ENCODE results near the gene C17orf107.

Gene C17orf107

DNA sequence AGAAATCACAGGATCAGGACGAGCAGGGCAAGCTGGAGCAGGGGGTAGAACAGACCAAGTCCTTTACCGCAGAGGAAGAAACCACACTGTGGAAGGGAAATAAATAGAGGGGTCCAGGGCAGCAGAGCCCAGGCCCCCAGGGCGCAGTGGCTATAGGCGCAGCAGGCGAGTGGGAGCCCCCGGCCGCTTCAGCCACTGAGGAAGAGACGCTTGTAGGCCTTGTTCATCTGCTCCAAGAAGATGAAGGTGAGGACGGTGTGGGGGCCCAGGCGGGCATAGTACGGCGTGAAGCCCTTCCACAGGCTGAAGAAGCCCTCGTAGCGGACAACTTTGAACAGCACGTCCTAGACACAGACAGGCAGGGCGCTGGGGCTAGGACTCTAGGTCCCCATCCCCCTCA lies 38.2 kb downstream of the C17orf107 start:
- no peak for FAIRE-seq

DNA sequence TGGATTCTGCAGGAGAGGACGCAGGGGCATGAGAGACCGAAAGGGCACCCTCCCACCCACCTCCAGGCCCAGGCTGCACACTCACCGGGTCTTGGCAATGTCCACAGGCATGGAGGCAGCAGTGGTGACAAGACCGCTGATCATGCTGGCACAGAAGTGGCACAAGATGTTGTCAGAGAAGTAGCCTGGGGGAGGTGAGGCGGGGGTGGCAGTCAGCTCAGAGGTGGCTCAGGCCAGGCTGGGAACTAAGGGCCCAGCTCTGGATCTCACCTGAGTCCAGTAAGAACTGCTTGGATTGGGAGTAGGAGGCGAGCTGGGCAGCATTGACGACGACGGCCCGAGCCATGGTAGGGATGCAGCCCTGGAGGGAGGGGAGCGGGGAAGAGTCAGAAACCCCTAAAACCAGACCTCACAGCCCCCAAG lies 38.7 kb downstream of the C17orf107 start:
- FAIRE-seq, result no peak

DNA sequence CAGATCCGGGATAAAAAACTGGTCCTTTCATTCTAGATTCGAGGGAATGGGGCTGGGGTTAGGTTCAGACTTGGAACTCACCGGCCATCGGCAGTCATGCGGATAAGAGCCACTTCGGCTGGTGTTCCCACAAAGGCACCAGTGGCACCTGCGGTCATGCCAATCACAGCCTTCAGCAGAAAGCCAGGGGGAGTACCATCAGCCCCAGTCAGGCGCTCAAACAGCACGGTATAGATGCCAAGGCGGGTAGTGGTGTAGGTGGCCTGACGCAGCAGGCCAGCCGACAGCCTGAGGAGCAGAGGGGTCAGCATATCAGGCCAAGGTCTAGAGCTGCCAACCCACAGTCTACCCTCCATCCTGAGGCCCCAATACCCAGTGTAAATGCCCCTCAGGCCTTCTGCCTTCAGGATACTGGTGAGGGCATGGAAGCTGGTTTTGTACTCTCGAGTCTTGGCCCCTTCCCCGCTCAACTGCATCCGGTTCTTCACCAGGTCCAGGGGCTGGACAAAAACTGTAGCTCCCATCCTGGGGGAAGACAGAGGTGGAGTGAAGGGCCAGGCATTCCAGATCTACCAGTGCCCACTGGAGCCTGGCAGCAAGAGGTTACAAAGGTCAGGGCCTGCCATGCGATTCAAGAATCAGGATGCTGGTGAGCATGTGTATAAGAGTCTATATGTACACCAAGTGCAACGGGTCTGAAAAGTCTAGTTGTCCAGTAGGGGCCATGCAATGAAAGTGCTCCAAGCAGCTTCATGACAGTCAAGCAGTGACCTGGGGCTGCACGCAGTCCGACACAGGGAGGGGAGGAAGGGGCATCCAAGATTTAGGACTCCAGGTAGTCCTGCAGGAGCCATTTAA lies 39.6 kb downstream of the C17orf107 start:
- no peak for FAIRE-seq

DNA sequence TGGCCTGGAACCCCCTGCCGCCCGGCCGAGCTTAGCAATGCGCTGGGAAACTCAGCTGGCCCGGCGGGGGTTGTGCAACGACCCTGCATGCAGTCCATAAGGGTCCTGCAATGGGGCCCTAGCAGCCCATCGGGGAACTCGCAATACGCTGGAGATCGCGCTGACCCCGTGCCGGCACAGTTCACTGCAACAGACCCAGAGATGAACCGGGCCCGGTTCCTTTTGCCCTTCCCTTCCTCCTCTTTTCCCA lies 40.1 kb downstream of the C17orf107 start:
- FAIRE-seq, result no peak

DNA sequence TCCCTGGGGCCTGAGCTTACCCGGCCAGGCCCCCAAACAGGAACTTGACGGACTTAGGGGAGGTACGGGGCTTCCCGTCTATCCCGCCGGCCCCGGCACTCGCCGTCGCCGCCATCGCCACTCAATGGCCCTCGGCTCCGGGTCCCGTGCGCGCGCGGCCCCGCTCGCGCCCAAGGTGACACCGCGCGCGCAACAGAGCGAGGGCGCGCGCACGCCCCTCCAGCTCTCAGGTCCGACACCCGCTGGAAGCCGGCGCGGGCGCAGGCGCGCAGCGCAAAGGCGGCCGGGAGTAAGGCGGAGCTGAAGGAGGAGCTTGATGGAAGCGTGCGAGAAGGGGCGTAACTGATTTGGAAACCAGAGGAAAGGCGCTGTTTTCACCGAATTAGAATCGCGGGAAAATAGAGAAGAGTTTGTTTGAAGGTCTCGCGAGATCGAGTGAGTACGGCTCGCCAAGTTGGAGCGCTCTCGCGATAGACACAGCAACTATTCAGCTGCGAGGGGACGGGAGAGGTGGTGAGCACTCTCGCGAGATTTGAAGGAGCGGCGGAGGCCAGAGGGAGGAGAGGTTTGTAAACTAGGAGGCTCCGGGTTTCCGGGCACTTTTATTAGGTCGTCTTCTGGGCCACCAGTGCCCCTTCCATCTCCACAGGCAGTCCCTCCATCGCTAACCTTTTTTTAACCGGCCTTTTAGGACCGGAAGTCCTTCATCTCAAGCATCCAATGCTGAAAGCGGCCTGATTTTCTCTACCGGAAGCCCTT lies 40.6 kb downstream of the C17orf107 start, which contains the start of the genes RNF167 and SLC25A11:
TSS of gene RNF167 (plus strand) at position 473 of the 759 bp plus-strand sequence. CDS start 642 bp downstream, outside the sequence.
TSS of gene SLC25A11 (minus strand) at position 251 of the 759 bp plus-strand sequence. CDS start at position 115, 136 bp downstream.
- FAIRE-seq, result peak; percentile 98

DNA sequence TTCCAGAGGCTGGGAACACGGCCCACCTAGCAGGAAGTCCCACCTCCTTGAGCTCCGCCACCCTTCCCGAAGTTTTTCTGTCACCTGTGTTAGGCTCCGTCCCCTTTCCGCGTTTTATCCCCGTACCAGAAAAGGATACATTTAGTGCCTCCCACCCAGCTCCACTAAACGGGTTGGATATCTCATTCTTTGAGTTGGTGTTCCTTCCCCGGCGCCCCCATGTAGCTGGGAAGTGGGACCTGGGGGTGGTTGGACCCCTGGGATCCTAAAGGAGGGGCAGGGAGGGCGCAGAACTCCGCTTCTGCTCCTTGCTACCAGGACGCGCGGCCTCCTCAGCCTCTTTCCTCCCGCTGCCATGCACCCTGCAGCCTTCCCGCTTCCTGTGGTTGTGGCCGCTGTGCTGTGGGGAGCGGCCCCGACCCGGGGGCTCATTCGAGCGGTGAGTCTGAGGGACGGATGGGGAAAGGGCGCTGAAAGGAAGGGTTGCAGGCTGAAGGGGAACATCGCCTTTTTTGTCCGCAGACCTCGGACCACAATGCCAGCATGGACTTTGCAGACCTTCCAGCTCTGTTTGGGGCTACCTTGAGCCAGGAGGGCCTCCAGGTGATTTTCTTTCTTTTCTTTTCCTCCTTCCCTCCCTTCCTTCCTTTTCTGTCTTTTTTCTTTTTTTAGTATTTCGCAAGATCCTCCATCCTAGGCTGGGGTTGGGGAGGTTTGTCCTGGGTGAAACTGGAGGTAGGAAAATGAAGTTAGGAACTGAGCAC lies 41.4 kb downstream of the C17orf107 start:
- no peak for FAIRE-seq

DNA sequence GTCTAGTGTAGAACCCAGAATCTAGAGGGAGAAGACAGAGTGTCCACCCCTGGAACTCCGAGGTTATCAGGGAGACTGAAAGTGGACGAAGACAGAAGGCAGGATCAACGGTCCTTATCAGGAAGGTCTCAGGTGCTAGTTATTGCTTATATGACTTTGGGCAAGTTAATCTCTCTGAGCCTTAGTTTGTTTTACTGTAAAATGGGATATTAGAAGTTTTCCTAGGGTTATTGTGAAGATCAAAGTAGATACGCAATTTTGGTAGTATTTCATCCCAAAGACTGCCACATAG lies 41.9 kb downstream of the C17orf107 start:
- no peak for FAIRE-seq

DNA sequence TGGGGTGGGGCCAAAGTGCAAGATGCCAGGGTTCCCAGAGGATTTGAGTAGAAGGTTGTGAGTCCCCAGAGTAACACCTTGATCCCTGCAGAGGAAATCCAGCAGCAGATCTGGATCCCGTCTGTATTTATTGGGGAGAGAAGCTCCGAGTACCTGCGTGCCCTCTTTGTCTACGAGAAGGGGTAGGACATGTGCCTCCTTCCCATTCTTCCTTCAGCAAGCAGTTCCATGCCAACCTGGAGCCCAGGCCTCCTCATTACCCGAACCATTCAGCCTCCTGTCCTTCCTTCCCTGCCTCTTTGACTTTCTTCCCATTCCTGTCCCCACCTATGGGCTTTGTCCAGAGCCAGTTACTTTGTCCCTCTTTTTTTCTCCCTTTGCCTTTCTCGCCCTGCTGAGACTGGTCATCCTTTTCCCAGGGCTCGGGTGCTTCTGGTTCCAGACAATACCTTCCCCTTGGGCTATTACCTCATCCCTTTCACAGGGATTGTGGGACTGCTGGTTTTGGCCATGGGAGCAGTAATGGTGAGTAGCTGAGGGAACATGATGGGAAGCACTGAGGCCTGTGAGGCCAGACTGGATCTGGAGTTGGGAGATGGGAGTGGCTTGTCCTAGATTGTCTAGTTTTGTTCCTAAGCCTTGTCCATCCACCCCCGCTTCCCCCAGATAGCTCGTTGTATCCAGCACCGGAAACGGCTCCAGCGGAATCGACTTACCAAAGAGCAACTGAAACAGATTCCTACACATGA lies 43.6 kb downstream of the C17orf107 start:
- no peak for FAIRE-seq

DNA sequence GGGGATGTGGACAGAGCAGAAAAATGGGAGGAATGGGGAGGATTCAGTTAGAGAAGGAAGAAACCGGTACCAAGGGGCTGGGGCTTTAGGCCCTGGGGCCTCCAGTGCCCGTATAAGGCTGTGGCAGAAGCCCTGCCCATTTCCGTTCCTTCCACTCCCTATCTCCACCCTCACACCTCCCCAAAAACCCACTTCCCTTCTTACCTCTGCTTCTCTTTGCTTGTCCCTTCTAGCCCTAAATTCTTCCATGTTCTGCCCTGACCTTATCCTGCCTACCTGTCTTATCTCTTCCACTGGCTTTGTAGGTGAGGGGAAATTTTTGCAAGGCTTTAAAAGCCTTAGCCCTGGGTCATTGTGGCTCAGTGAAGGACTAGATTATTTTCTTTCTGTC lies 44.8 kb downstream of the C17orf107 start:
- FAIRE-seq, result no peak

DNA sequence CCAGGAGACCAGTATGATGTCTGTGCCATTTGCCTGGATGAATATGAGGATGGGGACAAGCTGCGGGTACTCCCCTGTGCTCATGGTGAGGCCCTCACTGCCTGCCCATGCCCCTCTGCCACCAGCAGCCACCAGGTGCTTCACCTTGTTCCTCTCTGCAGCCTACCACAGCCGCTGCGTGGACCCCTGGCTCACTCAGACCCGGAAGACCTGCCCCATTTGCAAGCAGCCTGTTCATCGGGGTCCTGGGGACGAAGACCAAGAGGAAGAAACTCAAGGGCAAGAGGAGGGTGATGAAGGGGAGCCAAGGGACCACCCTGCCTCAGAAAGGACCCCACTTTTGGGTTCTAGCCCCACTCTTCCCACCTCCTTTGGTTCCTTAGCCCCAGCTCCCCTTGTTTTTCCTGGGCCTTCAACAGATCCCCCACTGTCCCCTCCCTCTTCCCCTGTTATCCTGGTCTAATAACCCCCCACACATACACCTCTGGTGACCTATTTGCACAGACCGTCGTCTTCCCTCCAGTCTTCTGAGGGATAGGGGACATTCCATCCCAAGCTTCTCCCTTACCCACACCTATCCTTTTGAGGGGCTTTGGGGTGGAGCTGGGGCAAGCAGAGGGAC lies 45.3 kb downstream of the C17orf107 start:
- no peak for FAIRE-seq

DNA sequence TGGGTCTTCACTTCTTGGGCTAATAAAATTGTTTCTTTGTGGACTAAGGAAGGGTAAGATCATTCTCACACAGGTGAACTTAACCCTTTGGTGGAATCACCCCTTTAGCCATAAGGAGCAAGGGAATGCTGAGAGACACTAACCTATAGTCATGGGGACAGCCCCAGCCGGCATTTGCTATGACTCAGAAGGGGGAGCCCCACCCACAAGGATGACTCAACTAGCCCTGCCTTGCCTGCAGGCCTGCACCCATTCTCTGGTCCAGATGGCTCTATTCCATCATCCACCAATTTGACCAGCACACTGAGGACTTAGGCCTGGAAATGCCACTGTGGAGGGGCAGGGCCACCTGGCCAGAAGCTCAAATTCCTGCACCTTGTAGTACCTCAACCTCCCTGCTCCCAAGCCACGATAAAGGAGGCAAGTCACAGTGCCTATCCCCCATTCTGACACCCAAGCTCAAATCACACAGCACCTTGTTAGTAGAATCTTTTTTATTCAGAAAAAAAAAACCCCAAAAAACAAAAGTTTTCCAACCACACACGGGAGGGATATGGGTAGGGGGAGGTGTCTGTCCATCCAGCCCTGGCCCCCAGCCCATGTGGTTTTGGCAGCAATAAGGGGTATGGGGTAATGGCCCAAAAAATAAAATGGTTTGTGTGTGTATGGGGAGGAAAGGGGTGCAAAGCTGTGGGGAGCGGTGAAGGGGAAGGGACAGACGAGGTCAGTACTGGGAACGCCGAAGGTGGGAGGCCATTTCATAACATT lies 46.0 kb downstream of the C17orf107 start:
- FAIRE-seq, result peak; percentile 89

DNA sequence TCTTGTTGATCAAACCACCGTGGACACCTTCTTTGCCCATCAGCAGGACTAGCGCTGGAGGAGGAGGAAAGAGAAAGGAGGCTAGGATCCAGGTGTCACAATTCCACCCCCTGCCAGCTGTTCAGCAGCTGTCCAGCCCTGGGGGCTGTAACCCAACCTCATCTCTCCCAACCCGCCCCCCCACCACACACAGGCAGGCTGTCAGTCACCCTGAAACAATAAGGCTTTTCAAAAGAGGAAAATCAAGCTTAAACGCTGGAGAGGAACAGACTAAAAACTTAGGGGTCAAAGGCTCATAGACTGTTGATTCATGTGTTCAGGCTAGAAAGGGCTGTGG lies 46.6 kb downstream of the C17orf107 start:
- FAIRE-seq, result no peak

DNA sequence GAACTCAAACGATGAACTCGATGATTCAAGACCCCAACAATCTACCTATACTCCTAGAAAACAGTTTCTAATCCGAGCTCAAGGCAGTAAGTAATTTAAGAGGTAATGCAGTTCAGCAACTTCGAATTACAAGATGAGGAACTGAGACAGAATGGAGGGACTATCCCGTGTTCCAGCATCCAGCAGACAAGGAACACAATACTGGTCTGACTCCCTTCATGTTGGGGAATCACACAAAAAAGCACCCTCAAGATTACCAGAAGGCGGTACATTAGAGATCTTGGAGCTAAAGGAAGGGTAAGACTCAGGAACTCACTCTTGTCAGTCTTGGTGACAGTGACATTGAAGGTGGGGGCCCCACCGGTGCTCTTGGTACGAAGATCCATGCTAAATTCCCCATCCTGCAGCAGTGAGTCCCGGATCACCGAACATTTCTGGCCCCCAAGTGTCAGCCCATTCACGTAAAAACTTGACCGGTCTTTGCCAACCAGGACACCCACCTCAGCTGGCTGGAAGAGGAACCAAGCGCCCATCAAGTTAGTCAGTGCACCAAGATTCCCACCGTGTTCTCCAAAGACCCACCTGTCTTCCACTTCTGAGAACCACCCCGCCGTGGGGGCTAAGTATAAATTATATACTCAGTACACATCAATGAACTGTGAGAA lies 47.1 kb downstream of the C17orf107 start:
- no peak for FAIRE-seq

DNA sequence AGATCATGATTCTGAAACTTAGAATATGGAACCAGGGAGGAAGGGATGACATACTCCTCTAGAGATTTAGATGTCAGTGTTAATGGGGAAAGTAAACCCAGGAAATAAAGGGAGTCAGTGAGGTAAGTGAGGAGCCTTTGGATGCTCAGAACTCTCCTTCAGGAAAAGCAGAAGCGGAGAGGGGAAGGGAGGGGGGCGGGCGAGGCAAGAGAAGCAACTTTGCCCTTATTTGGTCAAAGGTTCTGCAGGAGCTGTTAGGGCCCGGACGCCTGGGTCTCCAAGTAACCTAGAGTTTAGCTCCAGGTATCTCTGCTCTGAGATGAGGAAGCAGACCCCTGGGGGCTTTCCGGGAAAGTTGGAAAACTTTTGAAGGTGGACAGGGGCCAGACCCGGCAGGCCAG lies 47.7 kb downstream of the C17orf107 start:
- no peak for FAIRE-seq

DNA sequence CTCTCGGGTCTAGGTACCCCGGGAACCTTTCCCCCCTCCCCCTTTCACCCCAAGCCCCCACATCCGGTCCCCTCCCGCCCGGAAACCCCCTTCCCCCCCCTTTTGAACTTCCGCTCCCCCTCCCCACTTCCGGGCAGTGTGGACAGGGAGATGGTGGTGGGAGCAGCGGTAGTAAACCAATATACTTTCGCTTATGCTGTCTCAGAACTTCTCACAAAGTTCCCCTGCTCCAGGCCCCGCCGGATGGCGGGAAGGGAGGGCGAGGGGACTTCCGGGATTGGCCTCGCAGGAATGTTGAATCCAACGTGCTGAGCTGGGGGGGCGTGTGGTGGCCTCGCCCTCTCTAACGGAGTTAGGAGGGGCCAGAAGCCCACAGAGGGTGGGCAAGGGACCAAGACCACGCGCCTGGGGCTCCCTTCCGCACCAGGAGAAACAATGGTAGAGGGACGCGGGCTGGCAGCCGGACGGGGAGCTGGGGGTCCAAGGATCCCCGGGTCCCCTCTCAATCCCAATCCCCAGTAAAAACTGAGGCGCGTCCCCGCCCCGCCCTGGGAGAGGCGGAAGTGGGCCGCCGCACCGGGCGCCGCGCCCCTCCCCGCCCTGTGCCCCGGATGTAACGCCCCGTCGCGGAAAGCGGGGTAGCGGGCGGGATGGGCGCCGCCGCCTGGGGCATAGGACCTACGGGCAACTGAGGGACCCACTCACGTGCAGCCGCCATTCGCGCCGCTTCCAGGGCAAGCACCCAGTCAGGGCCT lies 48.3 kb downstream of the C17orf107 start:
- FAIRE-seq, result no peak

DNA sequence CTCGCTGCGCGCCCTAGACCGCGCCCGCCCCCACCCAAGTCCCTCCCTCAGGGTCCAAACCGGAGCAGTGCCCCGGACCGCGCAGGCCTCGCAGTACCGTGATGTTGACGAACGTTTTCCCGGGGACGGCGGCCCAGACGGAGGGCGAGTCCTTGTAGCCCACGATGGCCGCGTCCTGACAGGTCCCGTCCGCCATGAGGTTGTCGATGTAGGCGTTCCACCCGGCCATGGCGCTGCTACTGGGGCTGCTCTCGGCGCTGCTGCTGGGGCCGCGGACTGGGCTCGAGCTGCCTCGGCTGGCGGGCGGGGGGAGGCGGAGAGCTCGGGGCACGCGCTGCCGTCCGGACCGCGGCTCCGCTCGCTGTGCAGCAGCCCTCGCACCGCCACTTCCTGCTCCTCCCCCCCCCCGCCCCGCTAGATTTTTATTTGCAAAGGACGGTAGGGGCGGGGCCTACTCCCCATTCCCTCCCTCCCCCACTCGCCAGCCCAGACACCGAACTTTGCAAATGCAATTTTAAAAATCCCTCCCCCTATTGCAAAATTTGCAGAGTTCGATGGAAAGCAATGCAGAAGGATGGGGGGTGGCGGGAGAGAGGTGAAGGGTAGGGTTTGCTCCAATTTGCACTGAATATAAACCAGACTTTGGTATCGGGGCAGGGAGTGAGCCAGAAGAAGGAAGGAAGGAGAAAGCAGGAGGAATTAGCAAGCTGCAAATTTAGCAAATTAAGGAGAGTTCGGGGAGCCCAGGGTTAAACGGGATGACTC lies 49.0 kb downstream of the C17orf107 start, which contains the start of gene PFN1:
TSS of gene PFN1 (minus strand) at position 365 of the 765 bp plus-strand sequence. CDS start at position 229, 136 bp downstream.
- FAIRE-seq, result no peak

DNA sequence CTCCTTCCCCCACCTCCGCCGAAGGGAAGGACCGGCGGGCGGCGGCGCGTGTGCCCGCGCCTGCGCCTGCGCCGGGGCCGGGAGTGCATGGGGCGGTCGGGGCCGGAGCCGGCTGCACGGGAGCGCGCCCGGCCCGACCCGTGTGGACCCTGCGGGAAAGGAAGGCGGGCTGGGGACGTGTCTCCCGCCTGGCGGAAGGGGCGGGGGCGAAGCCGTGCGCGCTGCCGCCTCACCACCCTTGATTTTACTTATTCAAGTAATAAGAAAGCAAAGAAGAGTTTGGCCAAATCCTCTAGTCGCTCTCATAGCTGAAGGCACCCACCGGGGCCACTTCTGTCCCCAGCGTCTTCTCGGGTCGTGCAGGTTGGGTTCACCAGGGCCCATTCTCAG lies 49.6 kb downstream of the C17orf107 start:
- no peak for FAIRE-seq

DNA sequence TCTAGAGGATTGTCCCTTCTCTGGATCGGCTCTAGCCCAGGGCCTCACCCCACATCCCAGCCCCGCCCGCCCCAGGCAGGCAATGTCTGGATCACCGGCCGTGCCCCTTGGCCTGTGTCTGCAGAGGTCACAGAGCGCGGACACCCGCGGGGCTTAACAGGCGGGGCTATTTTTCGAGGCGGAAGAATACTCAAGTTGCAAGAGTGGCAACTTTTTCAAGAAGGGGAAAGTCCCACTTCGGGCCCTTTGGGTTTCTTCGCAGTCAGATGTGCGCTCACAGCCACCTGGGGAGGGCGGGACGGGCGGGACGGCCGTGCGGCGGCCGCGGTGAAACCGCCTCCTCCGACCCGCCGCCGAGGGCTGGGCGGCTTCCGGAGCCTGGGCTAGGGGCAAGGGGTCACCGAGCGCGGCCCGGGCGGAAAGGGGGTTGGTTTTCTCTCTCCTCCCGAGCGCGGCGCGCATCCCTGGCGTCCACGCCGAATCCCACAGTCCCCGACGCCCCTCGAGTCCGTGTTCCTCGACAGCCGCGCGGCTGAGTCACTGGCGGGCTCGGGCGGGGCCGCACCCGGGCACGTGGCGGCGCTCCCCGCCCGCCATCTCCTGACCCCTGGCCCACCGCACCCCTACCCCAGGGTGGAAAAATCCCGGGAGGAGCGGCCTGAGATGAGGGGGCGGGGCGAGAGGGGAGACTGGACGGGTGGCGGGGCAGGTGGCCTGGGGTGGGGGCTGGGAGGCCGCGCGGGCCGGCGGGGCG lies 50.2 kb downstream of the C17orf107 start:
- FAIRE-seq, result no peak

All from G401.6 (cell line).